Fibroblast of skin of scalp (primary cell): Measurements from ENCODE around the gene TEX29.

Source experiments
- DNase-seq: peaks from one replicate; pipeline ENCODE4 v3.0.0-alpha.2; 2013

TEX29 gene

GRCh38 chr13:111291908-111292307, 28.5 kb upstream of the TEX29 start:
- no peak for DNase-seq

GRCh38 chr13:111292710-111293485, 27.5 kb upstream of the TEX29 start:
- DNase-seq: no peak

GRCh38 chr13:111295886-111296285, 24.6 kb upstream of the TEX29 start:
- DNase-seq: no peak

GRCh38 chr13:111296417-111296816, 24.0 kb upstream of the TEX29 start:
- no peak for DNase-seq

- no peak for DNase-seq
Observed at GRCh38 chr13:111298214-111298975, 22.0 kb upstream of the TEX29 start.

- no peak for DNase-seq
Observed at GRCh38 chr13:111302045-111302726, 18.3 kb upstream of the TEX29 start.

- no peak for DNase-seq
Observed at GRCh38 chr13:111303559-111303958, 16.9 kb upstream of the TEX29 start.

GRCh38 chr13:111304041-111304544, 16.3 kb upstream of the TEX29 start:
- no peak for DNase-seq

GRCh38 chr13:111304603-111305289, 15.7 kb upstream of the TEX29 start:
- no peak for DNase-seq

- no peak for DNase-seq
Observed at GRCh38 chr13:111312944-111313590, 7.4 kb upstream of the TEX29 start.

- no peak for DNase-seq
Observed at GRCh38 chr13:111313911-111314425, 6.5 kb upstream of the TEX29 start.

GRCh38 chr13:111314852-111315251, 5.6 kb upstream of the TEX29 start:
- peak; percentile 72 for DNase-seq

GRCh38 chr13:111315347-111315995, 5.0 kb upstream of the TEX29 start:
- peak; percentile 33 for DNase-seq

GRCh38 chr13:111316161-111316730, 4.2 kb upstream of the TEX29 start:
- peak; percentile 3 for DNase-seq

- DNase-seq: no peak
Observed at GRCh38 chr13:111317042-111317550, 3.3 kb upstream of the TEX29 start.

- no peak for DNase-seq
Observed at GRCh38 chr13:111317571-111318345, 2.7 kb upstream of the TEX29 start.

GRCh38 chr13:111318386-111318785, 2.1 kb upstream of the TEX29 start:
- no peak for DNase-seq

- no peak for DNase-seq
Observed at GRCh38 chr13:111319521-111319920, 921 bp upstream of the TEX29 start.

GRCh38 chr13:111322001-111322915, 1.8 kb downstream of the TEX29 start:
- no peak for DNase-seq
